Measurements from ENCODE around the gene RNF166.

RNF166 gene

DNA sequence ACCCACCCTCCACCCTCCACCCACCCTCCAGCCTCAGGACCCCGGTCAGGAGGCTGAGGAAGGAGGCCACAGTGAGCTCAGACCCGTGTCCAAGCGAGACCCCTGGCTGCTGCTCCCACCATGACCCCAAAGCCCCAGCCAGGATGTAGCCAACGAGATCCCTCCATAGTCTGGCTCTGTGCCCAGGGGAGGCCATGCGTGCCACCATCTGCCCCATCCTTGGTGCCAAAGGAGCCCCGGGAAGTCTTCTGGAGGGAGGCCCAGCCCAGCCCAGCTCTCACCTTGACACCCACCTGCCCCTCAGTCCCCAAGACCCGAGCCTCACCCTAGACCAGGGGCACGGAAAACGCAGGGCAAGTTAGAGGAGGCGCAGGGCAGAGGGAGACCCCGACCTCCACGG, 44.6 kb upstream of the RNF166 start:
- Histone ChIP-seq H3K27ac (ENCODE audit: low read length) (no peak overlapping the region), H3K4me2 (ENCODE audit: insufficient read depth, low read length) (no peak overlapping the region), H3K27me3 (ENCODE audit: insufficient read depth, low read length, poor library complexity) (no peaks in the 10 kb centered on the region), H3K4me3 (ENCODE audit: low read depth in 1 of 2, low read length in 2 of 2) (no peak overlapping the region), H2AFZ (ENCODE audit: low read depth, low read length) (no peak overlapping the region), H3K4me1 (ENCODE audit: insufficient read depth, low read length) (no peaks in the 10 kb centered on the region), H3K9ac (ENCODE audit: low read depth, low read length) (no peak overlapping the region), H3K9me3 (ENCODE audit: insufficient read depth, low read length, severe bottlenecking) (no peaks in the 10 kb centered on the region), H4K20me1 (ENCODE audit: insufficient read depth, low read length) (peaks cover 61% of the 10 kb centered on the region), H3K36me3 (ENCODE audit: insufficient read depth, low read length) (peaks cover 27% of the 10 kb centered on the region), H3K79me2 (ENCODE audit: insufficient read depth, low read length) (peaks cover 45% of the 10 kb centered on the region)
- no peak for DNase-seq
- TF ChIP-seq EZH2 (IDR thresholded peaks at IDR 0.05; ENCODE audit: borderline replicate concordance, low read depth, low read length, severe bottlenecking) = no peak
- TF ChIP-seq, protein P1, sequence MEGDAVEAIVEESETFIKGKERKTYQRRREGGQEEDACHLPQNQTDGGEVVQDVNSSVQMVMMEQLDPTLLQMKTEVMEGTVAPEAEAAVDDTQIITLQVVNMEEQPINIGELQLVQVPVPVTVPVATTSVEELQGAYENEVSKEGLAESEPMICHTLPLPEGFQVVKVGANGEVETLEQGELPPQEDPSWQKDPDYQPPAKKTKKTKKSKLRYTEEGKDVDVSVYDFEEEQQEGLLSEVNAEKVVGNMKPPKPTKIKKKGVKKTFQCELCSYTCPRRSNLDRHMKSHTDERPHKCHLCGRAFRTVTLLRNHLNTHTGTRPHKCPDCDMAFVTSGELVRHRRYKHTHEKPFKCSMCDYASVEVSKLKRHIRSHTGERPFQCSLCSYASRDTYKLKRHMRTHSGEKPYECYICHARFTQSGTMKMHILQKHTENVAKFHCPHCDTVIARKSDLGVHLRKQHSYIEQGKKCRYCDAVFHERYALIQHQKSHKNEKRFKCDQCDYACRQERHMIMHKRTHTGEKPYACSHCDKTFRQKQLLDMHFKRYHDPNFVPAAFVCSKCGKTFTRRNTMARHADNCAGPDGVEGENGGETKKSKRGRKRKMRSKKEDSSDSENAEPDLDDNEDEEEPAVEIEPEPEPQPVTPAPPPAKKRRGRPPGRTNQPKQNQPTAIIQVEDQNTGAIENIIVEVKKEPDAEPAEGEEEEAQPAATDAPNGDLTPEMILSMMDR (IDR thresholded peaks at IDR 0.05; ENCODE audit: borderline replicate concordance, extremely low read depth, low read length, poor library complexity, severe bottlenecking) = no peak
- ATAC-seq (ENCODE audit: insufficient read depth, low read depth) = no peak

DNA sequence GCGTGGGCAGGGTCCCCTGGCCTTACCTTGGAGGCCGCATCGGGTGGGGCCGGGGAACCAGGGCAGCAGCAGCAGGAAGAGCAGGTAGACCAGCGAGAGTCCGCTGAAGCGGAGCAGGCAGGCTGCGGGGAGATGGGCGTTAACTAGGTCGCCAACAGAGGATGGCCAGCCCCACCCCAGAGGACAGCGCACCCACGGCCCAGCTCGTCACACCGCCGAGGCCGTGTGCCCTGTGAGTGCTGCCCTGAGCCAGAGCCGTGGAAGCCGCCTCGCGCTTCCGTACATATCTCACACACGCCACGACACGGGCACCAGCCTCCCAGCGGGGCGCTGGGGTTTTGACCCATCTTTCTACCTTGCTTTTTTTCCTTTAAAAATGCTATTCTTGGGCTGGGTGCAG, 43.1 kb upstream of the RNF166 start:
- DNase-seq (no peak), ATAC-seq (ENCODE audit: insufficient read depth, low read depth) (no peak)
- no peaks in the 10 kb centered on the region for H3K4me1 ChIP-seq (ENCODE audit: insufficient read depth, low read length)
- TF ChIP-seq, protein P1 (IDR thresholded peaks at IDR 0.05; ENCODE audit: borderline replicate concordance, extremely low read depth, low read length, poor library complexity, severe bottlenecking) = no peak
- TF ChIP-seq EZH2 (IDR thresholded peaks at IDR 0.05; ENCODE audit: borderline replicate concordance, low read depth, low read length, severe bottlenecking) = no peak
- H3K36me3 ChIP-seq (ENCODE audit: insufficient read depth, low read length) = peaks cover 30% of the 10 kb centered on the region
- H3K9ac ChIP-seq (ENCODE audit: low read depth, low read length) = no peak overlapping the region
- peaks cover 30% of the 10 kb centered on the region for H3K79me2 ChIP-seq (ENCODE audit: insufficient read depth, low read length)
- no peak overlapping the region for H2AFZ ChIP-seq (ENCODE audit: low read depth, low read length)
- H3K27ac ChIP-seq (ENCODE audit: low read length) = no peak overlapping the region
- H3K4me2 ChIP-seq (ENCODE audit: insufficient read depth, low read length) = no peak overlapping the region
- no peaks in the 10 kb centered on the region for H3K9me3 ChIP-seq (ENCODE audit: insufficient read depth, low read length, severe bottlenecking)
- peaks cover 52% of the 10 kb centered on the region for H4K20me1 ChIP-seq (ENCODE audit: insufficient read depth, low read length)
- H3K4me3 ChIP-seq (ENCODE audit: low read depth in 1 of 2, low read length in 2 of 2) = no peak overlapping the region
- H3K27me3 ChIP-seq (ENCODE audit: insufficient read depth, low read length, poor library complexity) = no peaks in the 10 kb centered on the region

DNA sequence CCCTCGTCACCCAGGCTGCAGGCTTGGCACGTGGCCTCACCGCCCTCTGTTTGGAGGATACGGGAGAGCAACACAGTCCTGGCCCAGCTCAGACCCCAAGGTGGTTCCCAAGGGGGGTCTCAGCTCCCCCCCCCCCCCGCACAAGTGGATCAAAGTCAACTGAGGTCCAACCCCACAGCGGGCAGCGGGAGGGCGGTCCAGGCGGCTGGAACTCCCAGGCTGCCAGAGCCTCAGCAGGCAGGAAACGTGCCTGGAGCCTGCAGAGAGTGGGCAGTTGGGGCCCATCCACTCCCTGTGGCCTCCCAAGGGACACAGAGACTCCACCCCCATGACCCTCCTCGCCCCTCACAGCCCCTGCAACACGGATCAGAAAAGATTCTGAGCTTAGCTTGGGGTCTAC, 42.2 kb upstream of the RNF166 start:
- no peak for ATAC-seq (ENCODE audit: insufficient read depth, low read depth)
- peaks cover 52% of the 10 kb centered on the region for H4K20me1 ChIP-seq (ENCODE audit: insufficient read depth, low read length)

More for the DNA sequence above, 42.2 kb upstream of the RNF166 start:
- no peak overlapping the region for H3K4me3 ChIP-seq (ENCODE audit: low read depth in 1 of 2, low read length in 2 of 2)
- no peak overlapping the region for H3K4me2 ChIP-seq (ENCODE audit: insufficient read depth, low read length)
- no peaks in the 10 kb centered on the region for H3K4me1 ChIP-seq (ENCODE audit: insufficient read depth, low read length)
- H3K36me3 ChIP-seq (ENCODE audit: insufficient read depth, low read length) = peaks cover 33% of the 10 kb centered on the region
- no peak for DNase-seq
- H3K9me3 ChIP-seq (ENCODE audit: insufficient read depth, low read length, severe bottlenecking) = no peaks in the 10 kb centered on the region
- H3K79me2 ChIP-seq (ENCODE audit: insufficient read depth, low read length) = peaks cover 26% of the 10 kb centered on the region
- no peaks in the 10 kb centered on the region for H3K27me3 ChIP-seq (ENCODE audit: insufficient read depth, low read length, poor library complexity)
- no peak for TF ChIP-seq EZH2 (IDR thresholded peaks at IDR 0.05; ENCODE audit: borderline replicate concordance, low read depth, low read length, severe bottlenecking)
- TF ChIP-seq, protein P1 (IDR thresholded peaks at IDR 0.05; ENCODE audit: borderline replicate concordance, extremely low read depth, low read length, poor library complexity, severe bottlenecking) = no peak
- H3K27ac ChIP-seq (ENCODE audit: low read length) = no peak overlapping the region
- no peak overlapping the region for H3K9ac ChIP-seq (ENCODE audit: low read depth, low read length)
- H2AFZ ChIP-seq (ENCODE audit: low read depth, low read length) = no peak overlapping the region

All from DND-41 (cell line).